BE2C (cell line): ENCODE results near the gene PHC2.

Experiments
- DNase-seq: peaks from one replicate; pipeline ENCODE4 v3.0.0-alpha.2; 2020
- H3K27me3 ChIP-seq: fragments of 250-450 bp; sonication (Bioruptor Pico); 2 replicates; pipeline ENCODE4 v1.5.1; 2020; ENCODE audit warnings: mild to moderate bottlenecking
- H3K36me3 ChIP-seq: fragments of 250-450 bp; sonication (Bioruptor Pico); 2 replicates; pipeline ENCODE4 v1.5.1; 2020; ENCODE audit warnings: mild to moderate bottlenecking
- H3K4me1 ChIP-seq: fragments of 250-450 bp; sonication (Bioruptor Pico); 2 replicates; pipeline ENCODE4 v1.5.1; 2020
- H3K4me3 ChIP-seq: 2 replicates; pipeline ENCODE4 v1.5.1; 2011; ENCODE audit warnings: low read depth, low read length
- H3K9me3 ChIP-seq: fragments of 250-450 bp; sonication (Bioruptor Pico); 2 replicates; pipeline ENCODE4 v1.5.1; 2020
- TF ChIP-seq, protein P1 (sequence below): IDR thresholded peaks from 2 replicates; pipeline ENCODE4 v1.5.1; 2012; ENCODE audit warnings: mild to moderate bottlenecking, low read depth, low read length

Gene PHC2

DNA sequence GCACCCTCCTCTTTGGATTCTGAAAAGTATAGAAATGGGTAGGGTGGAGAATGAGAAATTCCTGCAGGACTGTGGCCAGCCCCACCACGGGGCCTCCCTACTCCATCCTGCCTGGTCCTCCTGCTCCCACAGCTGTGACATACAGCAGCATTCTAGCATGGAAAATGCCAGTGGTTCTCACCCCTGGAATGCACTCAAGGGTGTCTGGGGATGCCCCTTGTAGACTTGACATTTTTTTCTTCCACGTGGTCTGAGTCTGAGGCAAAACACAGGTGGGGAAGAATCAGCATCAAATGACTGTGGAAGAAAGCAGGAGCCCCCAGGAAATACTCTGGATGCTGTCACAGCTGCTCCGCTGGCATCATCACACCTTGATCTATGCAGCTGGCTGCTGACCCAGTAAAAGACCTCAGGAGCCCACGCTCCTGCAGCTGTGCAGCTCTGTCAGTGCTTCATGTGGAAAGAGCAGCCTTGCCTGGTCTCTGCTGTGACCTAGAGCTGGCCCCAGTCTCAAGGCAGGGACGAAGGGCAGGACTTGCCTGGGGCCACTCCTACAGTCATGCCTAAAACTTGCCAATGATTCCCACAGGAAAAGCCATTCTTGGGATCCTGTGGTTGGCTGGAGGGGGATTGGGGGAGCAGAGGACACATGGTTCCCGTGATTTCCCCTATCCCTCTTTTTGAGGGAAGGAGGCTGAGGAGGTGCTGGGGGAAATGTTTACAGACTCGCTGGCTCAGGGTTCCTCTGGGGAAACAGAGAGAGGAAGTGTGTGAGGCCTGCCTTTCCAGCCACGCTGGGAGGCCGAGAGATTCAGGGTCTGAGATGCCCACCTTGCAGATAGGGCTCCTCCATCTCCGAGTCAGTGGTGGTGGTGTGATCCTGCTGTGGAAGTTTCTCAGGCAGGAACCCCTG lies 99.2 kb downstream of the PHC2 start:
- no peaks in the 10 kb centered on the region for H3K9me3 ChIP-seq
- H3K4me3 ChIP-seq, result no peak overlapping the region
- H3K36me3 ChIP-seq, result peaks cover 16% of the 10 kb centered on the region
- DNase-seq, result no peak
- TF ChIP-seq, protein P1, sequence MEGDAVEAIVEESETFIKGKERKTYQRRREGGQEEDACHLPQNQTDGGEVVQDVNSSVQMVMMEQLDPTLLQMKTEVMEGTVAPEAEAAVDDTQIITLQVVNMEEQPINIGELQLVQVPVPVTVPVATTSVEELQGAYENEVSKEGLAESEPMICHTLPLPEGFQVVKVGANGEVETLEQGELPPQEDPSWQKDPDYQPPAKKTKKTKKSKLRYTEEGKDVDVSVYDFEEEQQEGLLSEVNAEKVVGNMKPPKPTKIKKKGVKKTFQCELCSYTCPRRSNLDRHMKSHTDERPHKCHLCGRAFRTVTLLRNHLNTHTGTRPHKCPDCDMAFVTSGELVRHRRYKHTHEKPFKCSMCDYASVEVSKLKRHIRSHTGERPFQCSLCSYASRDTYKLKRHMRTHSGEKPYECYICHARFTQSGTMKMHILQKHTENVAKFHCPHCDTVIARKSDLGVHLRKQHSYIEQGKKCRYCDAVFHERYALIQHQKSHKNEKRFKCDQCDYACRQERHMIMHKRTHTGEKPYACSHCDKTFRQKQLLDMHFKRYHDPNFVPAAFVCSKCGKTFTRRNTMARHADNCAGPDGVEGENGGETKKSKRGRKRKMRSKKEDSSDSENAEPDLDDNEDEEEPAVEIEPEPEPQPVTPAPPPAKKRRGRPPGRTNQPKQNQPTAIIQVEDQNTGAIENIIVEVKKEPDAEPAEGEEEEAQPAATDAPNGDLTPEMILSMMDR, result no peak
- no peaks in the 10 kb centered on the region for H3K27me3 ChIP-seq
- H3K4me1 ChIP-seq, result no peaks in the 10 kb centered on the region

DNA sequence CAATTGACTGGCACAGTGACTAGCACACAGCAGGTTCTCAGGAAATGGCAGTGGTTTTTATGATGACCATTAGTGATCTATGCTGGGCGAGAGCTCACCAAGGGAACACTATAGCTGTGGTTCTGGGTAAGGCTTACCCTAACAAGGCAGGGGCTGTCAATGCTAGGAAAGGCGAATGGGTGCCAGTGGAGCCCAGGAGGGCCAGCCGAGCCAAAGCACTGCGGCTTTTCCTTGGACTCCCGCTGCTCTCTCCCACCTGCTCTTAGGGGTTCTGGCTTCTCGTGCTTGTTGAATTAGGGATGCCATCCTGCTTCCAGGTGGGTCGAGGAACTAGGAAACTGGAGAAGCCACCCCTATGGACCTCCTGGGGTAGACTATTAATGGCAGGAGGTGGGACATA lies 100.0 kb downstream of the PHC2 start:
- H3K4me1 ChIP-seq, result no peaks in the 10 kb centered on the region
- no peak overlapping the region for H3K4me3 ChIP-seq
- TF ChIP-seq, protein P1, result no peak
- H3K9me3 ChIP-seq, result no peaks in the 10 kb centered on the region
- H3K36me3 ChIP-seq, result peaks cover 17% of the 10 kb centered on the region
- H3K27me3 ChIP-seq, result no peaks in the 10 kb centered on the region
- no peak for DNase-seq

DNA sequence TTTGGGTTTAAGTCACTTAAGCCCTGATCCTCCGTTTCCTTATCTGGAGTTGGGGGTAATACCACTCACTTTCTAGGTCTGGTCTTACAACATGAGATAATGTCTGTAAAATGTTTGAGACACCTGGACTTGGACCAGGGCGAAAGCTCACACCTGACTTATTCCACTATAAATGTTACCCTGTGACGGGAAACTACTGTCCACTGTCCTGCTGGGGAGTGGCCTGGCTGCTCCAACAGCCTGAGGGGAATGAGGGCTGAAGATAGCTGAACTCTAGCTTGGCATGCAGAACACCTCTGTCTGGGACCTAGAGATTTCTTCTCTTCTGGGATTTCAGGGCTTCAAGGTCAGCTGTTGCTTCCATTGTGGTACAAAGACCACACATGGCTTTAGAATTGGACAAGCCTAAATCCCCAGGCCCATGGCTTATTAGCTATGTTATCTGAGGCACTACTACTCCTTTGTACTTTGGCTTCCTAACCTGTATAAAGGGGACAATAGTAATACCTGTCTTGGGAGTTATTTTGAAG lies 100.5 kb downstream of the PHC2 start:
- TF ChIP-seq, protein P1, result no peak
- Histone ChIP-seq H3K4me1 (no peaks in the 10 kb centered on the region), H3K4me3 (no peak overlapping the region), H3K36me3 (peaks cover 20% of the 10 kb centered on the region), H3K9me3 (no peaks in the 10 kb centered on the region), H3K27me3 (no peaks in the 10 kb centered on the region)
- no peak for DNase-seq

GRCh38 chr1:33329600-33330305 lies 101.1 kb downstream of the PHC2 start:
- H3K4me1 ChIP-seq, result no peaks in the 10 kb centered on the region
- TF ChIP-seq, protein P1, result no peak
- H3K9me3 ChIP-seq, result no peaks in the 10 kb centered on the region
- no peak overlapping the region for H3K4me3 ChIP-seq
- H3K27me3 ChIP-seq, result no peaks in the 10 kb centered on the region
- DNase-seq, result no peak
- peaks cover 20% of the 10 kb centered on the region for H3K36me3 ChIP-seq

- H3K27me3 ChIP-seq, result no peaks in the 10 kb centered on the region
- no peaks in the 10 kb centered on the region for H3K4me1 ChIP-seq
- peaks cover 20% of the 10 kb centered on the region for H3K36me3 ChIP-seq
- no peaks in the 10 kb centered on the region for H3K9me3 ChIP-seq
- H3K4me3 ChIP-seq, result no peak overlapping the region
- DNase-seq, result no peak
- TF ChIP-seq, protein P1, result no peak
Measured at GRCh38 chr1:33328817-33329216, 102.1 kb downstream of the PHC2 start.
